HCT116 (cell line): ENCODE results near the gene TAF10. TPM values are rescaled to one million over a fixed set of nuclear protein-coding genes. Genes with fewer than 3 reads are reported as not detected.

ENCODE experiments used
- ATAC-seq: fragments of 200-7000 bp; cut with Tn5 transposase; 2 replicates; pipeline ENCODE4 v1.9.1; 2020; ENCODE audit warnings: mild to moderate bottlenecking, moderate library complexity
- BruUV-seq: library from RNA; stranded (reverse); fragments of 400-500 nt; replicated peaks from 2 replicates; lab custom pipeline; 2021; lab: Mats Ljungman, UMichigan
- CTCF ChIA-PET: fragments of 300-600 bp; sonication (Branson Sonifier 250); formaldehyde crosslinking; loops from one replicate; lab custom pipeline; 2021; ENCODE audit warnings: antibody characterized with exemption; lab: Charles Lee
- POLR2A ChIA-PET: fragments of 300-600, 350-600 bp; sonication (Branson Sonifier 250); formaldehyde crosslinking; loops from one replicate; lab custom pipeline; 2021; ENCODE audit warnings: antibody characterized with exemption; lab: Charles Lee
- RAD21 ChIA-PET, 2 experiments: fragments of 300-600 bp; sonication (Branson Sonifier 250); formaldehyde crosslinking; loops; one replicate each; lab custom pipeline; 2023; ENCODE audit warnings: low total read pairs in 2 of 2; ENCODE audit not compliant: uncharacterized antibody in 2 of 2, unreplicated experiment in 2 of 2, low non-redundant PET in 1 of 2; lab: Charles Lee
- DNase-seq: peaks from one replicate; pipeline ENCODE4 v3.0.0-alpha.2; 2010; ENCODE audit warnings: low read depth, low spot score
- H2AFZ ChIP-seq: fragments of 200-600 bp; shearing (Covaris generic), sonication (generic); 2 replicates; pipeline ENCODE4 v1.6.1; 2017; ENCODE audit warnings: low read depth, mixed run types, mixed read lengths, antibody characterized with exemption, low read length; ENCODE audit not compliant: poor library complexity, severe bottlenecking
- H3K27ac ChIP-seq: 2 replicates; pipeline ENCODE4 v1.5.1; 2012; ENCODE audit warnings: low read depth, low read length
- H3K27me3 ChIP-seq: fragments of 200-600 bp; sonication (generic); 2 replicates; pipeline ENCODE4 v1.6.1; 2016; ENCODE audit warnings: mixed run types, low read length, mixed read lengths; ENCODE audit not compliant: insufficient read depth
- H3K36me3 ChIP-seq, 2 experiments: fragments of 200-500 bp in 1 of 2; fragments of 200-600 bp in 1 of 2; sonication (Bioruptor generic) in 1 of 2; sonication (generic) in 1 of 2; 2 replicates each; pipeline versions ENCODE4 v1.5.1 to v1.6.1; 2014 to 2016; ENCODE audit warnings: low read length in 2 of 2, inconsistent platforms in 1 of 2, mixed read lengths in 1 of 2, mixed run types in 1 of 2; ENCODE audit not compliant: insufficient read depth in 2 of 2, control insufficient read depth in 1 of 2
- H3K4me1 ChIP-seq, 2 experiments: fragments of 200-600 bp in 1 of 2; sonication (generic) in 1 of 2; 2 replicates each; pipeline versions ENCODE4 v1.5.1 to v1.6.1; 2012 to 2017; ENCODE audit warnings: low read length in 2 of 2, inconsistent platforms in 1 of 2, mild to moderate bottlenecking in 1 of 2, mixed read lengths in 1 of 2, mixed run types in 1 of 2, moderate library complexity in 1 of 2; ENCODE audit not compliant: insufficient read depth in 2 of 2, control insufficient read depth in 1 of 2
- H3K4me2 ChIP-seq: fragments of 200-600 bp; sonication (generic); 2 replicates; pipeline ENCODE4 v1.6.1; 2017; ENCODE audit warnings: mixed run types, low read length, mixed read lengths
- H3K4me3 ChIP-seq, 2 experiments: fragments of 200-600 bp in 1 of 2; sonication (generic) in 1 of 2; replicated peaks in 1 of 2; 2 replicates each; pipeline ENCODE4 v1.5.1; 2011 to 2016; ENCODE audit warnings: low read length in 2 of 2, control low read depth in 1 of 2, low read depth in 1 of 2, mild to moderate bottlenecking in 1 of 2, mixed read lengths in 1 of 2, mixed run types in 1 of 2
- H3K79me2 ChIP-seq: fragments of 200-600 bp; sonication (generic); 2 replicates; pipeline ENCODE4 v1.6.1; 2017; ENCODE audit warnings: mild to moderate bottlenecking, mixed run types, low read length, moderate library complexity, mixed read lengths; ENCODE audit not compliant: insufficient read depth
- H3K9ac ChIP-seq: fragments of 200-600 bp; sonication (generic); 2 replicates; pipeline ENCODE4 v1.6.1; 2016; ENCODE audit warnings: low read length, mixed read lengths
- H3K9me2 ChIP-seq: fragments of 200-600 bp; sonication (generic), shearing (Covaris generic); 2 replicates; pipeline ENCODE4 v1.6.1; 2017; ENCODE audit warnings: mixed run types, mild to moderate bottlenecking, moderate library complexity; ENCODE audit not compliant: insufficient read depth
- H3K9me3 ChIP-seq, 2 experiments: fragments of 200-500 bp in 1 of 2; fragments of 200-600 bp in 1 of 2; sonication (Bioruptor generic) in 1 of 2; sonication (generic) in 1 of 2; 2 replicates each; pipeline ENCODE4 v1.6.1; 2014 to 2017; ENCODE audit warnings: low read length in 2 of 2, mixed read lengths in 2 of 2, inconsistent platforms in 1 of 2, low read depth in 1 of 2, mild to moderate bottlenecking in 1 of 2, mixed run types in 1 of 2, moderate library complexity in 1 of 2; ENCODE audit not compliant: control insufficient read depth in 1 of 2, insufficient read depth in 1 of 2
- H4K20me1 ChIP-seq: fragments of 200-600 bp; sonication (generic), shearing (Covaris generic); 2 replicates; pipeline ENCODE4 v1.6.1; 2017; ENCODE audit warnings: mixed run types, mild to moderate bottlenecking, moderate library complexity; ENCODE audit not compliant: insufficient read depth
- CBX3 ChIP-seq: IDR thresholded peaks from 2 replicates; pipeline ENCODE4 v1.6.1; 2012; ENCODE audit warnings: low read depth
- CTCF ChIP-seq, 3 experiments: fragments of 200-600 bp in 1 of 3; sonication (generic) in 1 of 3; IDR thresholded peaks in 2 of 3; conservative IDR thresholded peaks in 1 of 3; 2 replicates each; pipeline ENCODE4 v1.5.1; 2012 to 2017; ENCODE audit warnings: low read depth in 2 of 3, low read length in 2 of 3, antibody characterized with exemption in 1 of 3, borderline replicate concordance in 1 of 3, control low read depth in 1 of 3, mild to moderate bottlenecking in 1 of 3, mixed read lengths in 1 of 3, mixed run types in 1 of 3, moderate library complexity in 1 of 3; ENCODE audit not compliant: insufficient read depth in 1 of 3
- POLR2AphosphoS5 ChIP-seq: IDR thresholded peaks from 2 replicates; pipeline ENCODE4 v1.6.1; 2011; ENCODE audit warnings: mild to moderate bottlenecking, low read depth, low read length, moderate library complexity
- REST ChIP-seq: IDR thresholded peaks from 2 replicates; pipeline ENCODE4 v1.6.1; 2012; ENCODE audit warnings: low read depth
- SIN3A ChIP-seq: IDR thresholded peaks from 2 replicates; pipeline ENCODE4 v1.6.1; 2012; ENCODE audit warnings: low read depth
- YY1 ChIP-seq: IDR thresholded peaks from 2 replicates; pipeline ENCODE4 v1.6.1; 2011; ENCODE audit warnings: low read length, low read depth, moderate library complexity, mild to moderate bottlenecking; ENCODE audit not compliant: insufficient replicate concordance; ENCODE audit errors: extremely low read depth
- ZBTB33 ChIP-seq: IDR thresholded peaks from 2 replicates; pipeline ENCODE4 v1.6.1; 2011; ENCODE audit warnings: mild to moderate bottlenecking, low read length, moderate library complexity; ENCODE audit not compliant: insufficient replicate concordance; ENCODE audit errors: extremely low read depth
- ZNF274 ChIP-seq: fragments of 200-500 bp; sonication (Bioruptor generic); IDR thresholded peaks from 2 replicates; pipeline ENCODE4 v1.6.1; 2014; ENCODE audit warnings: mild to moderate bottlenecking, low read depth, low read length, inconsistent platforms
- intact Hi-C: fragments of 100-400 bp; cut with micrococcal nuclease; formaldehyde crosslinking; loops from 2 replicates; pipeline ENCODE4 v1.10.0; 2022
- total RNA-seq: library from RNA; stranded (reverse); gene quantifications from one replicate; pipeline ENCODE4 v1.2.1, GENCODE V29; 2021; ENCODE audit not compliant: unreplicated experiment

Gene TAF10
- total RNA-seq, 1 experiment from 2014 or later, result 151 TPM

- peak; percentile 75 for TF ChIP-seq YY1
- no peak for TF ChIP-seq CTCF (IDR thresholded peaks at IDR 0.05 in 2 of 3, conservative IDR thresholded peaks at IDR 0.05 in 1 of 3; ENCODE audit: borderline replicate concordance in 1 of 3, insufficient read depth in 1 of 3, low read depth in 2 of 3, low read length in 2 of 3)
- TF ChIP-seq CBX3, result no peak
- no peak for TF ChIP-seq ZNF274
- peak; percentile 94 for TF ChIP-seq POLR2AphosphoS5
- TF ChIP-seq, all 23 proteins: peak for 6
Measured at GRCh38 chr11:6603287-6604080, 8.5 kb downstream of the TAF10 start, which contains the start of the genes ILK and RRP8 (continued).

DNA sequence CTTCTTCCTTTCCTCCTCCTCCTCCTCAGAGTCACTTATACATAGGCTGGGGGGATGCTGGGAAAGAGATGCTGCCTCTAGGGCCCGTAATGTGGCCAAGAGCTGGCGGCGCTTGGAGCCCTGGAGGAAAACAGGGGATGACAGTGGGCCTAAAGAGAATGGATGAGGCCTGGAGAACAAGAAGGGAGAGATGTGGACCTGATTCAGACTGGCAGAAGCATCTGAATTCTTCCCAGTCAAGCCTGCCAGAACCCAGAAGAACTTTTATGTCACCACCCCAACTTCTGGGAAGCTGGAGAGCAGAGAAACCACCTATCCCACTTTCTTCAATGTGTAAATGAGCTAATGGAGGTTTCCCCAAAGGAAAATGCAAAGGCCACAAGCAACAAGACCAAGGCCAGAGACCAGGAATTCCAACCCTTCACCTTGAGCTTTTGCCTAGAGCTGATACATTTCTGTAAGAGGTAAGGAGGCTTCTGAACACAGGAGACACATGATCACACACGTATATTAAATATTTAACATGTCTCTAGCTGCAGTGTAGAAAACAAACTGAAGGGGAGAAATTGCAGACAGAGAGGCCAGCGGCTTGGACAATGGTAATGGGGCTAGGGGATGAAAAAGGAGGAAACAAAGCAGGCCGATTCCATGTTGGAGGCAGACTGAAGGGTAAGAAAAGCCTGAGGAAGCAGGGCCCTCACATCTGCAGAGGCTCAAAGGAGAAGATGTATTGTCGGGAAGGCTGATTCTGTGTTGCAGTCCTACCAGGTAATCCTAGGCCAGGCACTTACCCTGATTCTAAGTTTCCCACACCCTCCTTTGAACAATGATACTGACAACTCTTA lies 9.7 kb downstream of the TAF10 start:
- ChIA-PET POLR2A (no interaction called here), RAD21 (no interaction called here), CTCF (interaction anchor here (1.7 kb wide), 1 partner anchor 66 kb away, joined by 3 read pairs; no protein-coding TSS in a partner anchor)
- Histone ChIP-seq H2AFZ (no peak overlapping the region), H3K9me3 (no peaks in the 10 kb centered on the region), H3K27me3 (no peaks in the 10 kb centered on the region), H3K9me2 (no peaks in the 10 kb centered on the region), H3K4me3 (peak overlapping the region; percentile 81 to 96), H3K27ac (peak overlapping the region; percentile 66; the same call in 1 of the 2 replicates), H3K9ac (peak overlapping the region; percentile 90), H3K4me2 (peak overlapping the region; percentile 88), H3K79me2 (peaks cover 92% of the 10 kb centered on the region), H3K4me1 (peaks cover 18 to 37% of the 10 kb centered on the region in 2 experiments), H3K36me3 (peaks cover 17 to 42% of the 10 kb centered on the region in 2 experiments; a peak in 3 of 4 replicates), H4K20me1 (no peaks in the 10 kb centered on the region)
- no TSS peak for BruUV-seq
- intact Hi-C loops, result loop anchor here (5.0 kb wide), 1 partner anchor 70 kb away; no protein-coding TSS in a partner anchor
- ATAC-seq (no peak), DNase-seq (no peak)
- TF ChIP-seq ZBTB33, result no peak
- no peak for TF ChIP-seq CTCF (IDR thresholded peaks at IDR 0.05 in 2 of 3, conservative IDR thresholded peaks at IDR 0.05 in 1 of 3; ENCODE audit: borderline replicate concordance in 1 of 3, insufficient read depth in 1 of 3, low read depth in 2 of 3, low read length in 2 of 3)
- TF ChIP-seq REST, result no peak
- no peak for TF ChIP-seq SIN3A
